K562 (cell line): ENCODE results near the gene PYROXD2.

Experiments
- ATF1 ChIP-seq, 2 experiments: fragments of 450-650 bp in 1 of 2; IDR thresholded peaks; 2 replicates each; pipeline ENCODE4 v1.6.1; 2016; ENCODE audit warnings: missing compliant biosample characterization in 1 of 2, missing genetic modification characterization in 1 of 2
- BRCA1 ChIP-seq, 2 experiments: fragments of 450-650 bp in 1 of 2; sonication (generic) in 1 of 2; formaldehyde crosslinking in 1 of 2; IDR thresholded peaks; 2 replicates each; pipeline versions ENCODE4 v1.5.0 to v1.6.1; 2017 to 2020; ENCODE audit warnings: mild to moderate bottlenecking in 1 of 2, missing genetic modification reagents in 1 of 2
- KLF16 ChIP-seq: IDR thresholded peaks from 2 replicates; pipeline ENCODE4 v1.6.1; 2016; ENCODE audit warnings: antibody characterized with exemption
- NELFE ChIP-seq: IDR thresholded peaks from 2 replicates; pipeline ENCODE4 v1.6.1; 2011; ENCODE audit warnings: mild to moderate bottlenecking; ENCODE audit not compliant: insufficient read depth, insufficient read length
- RBM25 ChIP-seq: fragments of 200-400 bp; formaldehyde crosslinking; IDR thresholded peaks from 2 replicates; pipeline ENCODE4 v1.6.1; 2018; ENCODE audit warnings: low read length, low read depth, moderate library complexity; ENCODE audit not compliant: severe bottlenecking
- TEAD4 ChIP-seq, 2 experiments: sonication (generic) in 1 of 2; formaldehyde crosslinking in 1 of 2; IDR thresholded peaks; 2 replicates each; pipeline versions ENCODE4 v1.6.1 to v1.8.0; 2012 to 2022; ENCODE audit warnings: borderline replicate concordance in 1 of 2, inconsistent platforms in 1 of 2, low read length in 1 of 2, mild to moderate bottlenecking in 1 of 2, missing genetic modification reagents in 1 of 2
- ZBTB7A ChIP-seq: IDR thresholded peaks from 2 replicates; pipeline ENCODE4 v1.6.1; 2011; ENCODE audit warnings: low read depth, mild to moderate bottlenecking, low read length, moderate library complexity, borderline replicate concordance; ENCODE audit not compliant: control insufficient read depth

DNA sequence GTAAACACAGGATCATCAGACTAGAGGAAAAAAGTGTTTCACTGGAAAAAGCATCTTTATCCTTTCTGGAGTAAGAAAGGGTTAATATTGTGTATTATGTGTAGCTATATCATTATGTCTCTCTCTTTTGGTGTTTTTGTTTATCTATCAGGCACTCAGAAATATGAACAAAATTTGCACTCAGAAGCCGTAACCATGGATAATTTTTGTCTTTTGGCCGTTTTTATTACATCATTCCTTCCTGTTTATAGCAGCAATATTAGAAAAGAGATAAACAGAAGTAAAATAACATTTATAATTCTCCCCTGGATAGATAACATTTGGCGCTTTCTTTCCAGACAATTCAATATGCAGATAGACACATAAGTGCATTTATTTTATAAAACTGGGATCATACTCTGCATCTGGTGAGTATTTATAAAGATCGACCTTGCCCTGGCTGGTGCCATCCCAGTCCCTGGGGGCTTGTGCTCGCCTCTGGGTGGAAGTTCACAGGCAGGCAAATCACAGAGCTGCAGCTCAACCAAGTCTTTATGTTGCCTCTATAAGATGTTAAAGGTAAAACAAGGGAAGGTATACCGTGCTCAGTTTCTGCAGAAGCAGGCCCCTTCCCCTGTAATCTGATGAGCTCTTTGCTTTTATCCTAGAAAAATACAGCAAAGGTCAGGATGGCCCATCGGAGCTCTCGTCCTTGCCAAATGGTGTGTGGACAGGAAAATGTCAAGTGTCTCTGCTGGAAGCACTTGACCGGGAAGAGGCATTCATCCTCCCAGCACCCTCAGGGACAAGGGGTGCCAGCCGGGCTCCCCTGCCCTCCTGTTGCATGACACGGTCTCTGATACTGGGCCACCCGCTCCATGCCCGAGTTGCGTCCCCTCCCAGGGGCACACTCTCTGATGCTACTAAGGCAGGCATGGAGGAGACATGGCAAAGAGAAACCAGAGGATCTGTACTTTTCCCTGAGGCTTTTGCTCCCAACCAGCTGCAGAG is 43.9 kb downstream of the PYROXD2 start:
- no peak for TF ChIP-seq ZBTB7A
- TF ChIP-seq BRCA1 (IDR thresholded peaks at IDR 0.05) = no peak
- TF ChIP-seq BRCA1 (CRISPR knock-in tag; IDR thresholded peaks at IDR 0.05) = no peak
- TF ChIP-seq KLF16 = no peak
- TF ChIP-seq RBM25 = no peak
- TF ChIP-seq ATF1 (CRISPR knock-in tag; IDR thresholded peaks at IDR 0.05) = no peak
- no peak for TF ChIP-seq ATF1 (tag; IDR thresholded peaks at IDR 0.05)
- TF ChIP-seq NELFE = no peak
- no peak for TF ChIP-seq TEAD4 (IDR thresholded peaks at IDR 0.05; ENCODE audit: low read length)
- TF ChIP-seq TEAD4 (CRISPR knock-in tag; IDR thresholded peaks at IDR 0.05; ENCODE audit: borderline replicate concordance) = no peak
